GM18502 (cell line): Measurements from ENCODE around the gene BLOC1S4.

Experiments
- ATAC-seq: cut with Tn5 transposase; IDR thresholded peaks from one replicate; pipeline ENCODE4 v1.9.1; 2021; ENCODE audit warnings: mild to moderate bottlenecking; ENCODE audit not compliant: unreplicated experiment, poor library complexity

BLOC1S4 gene

DNA sequence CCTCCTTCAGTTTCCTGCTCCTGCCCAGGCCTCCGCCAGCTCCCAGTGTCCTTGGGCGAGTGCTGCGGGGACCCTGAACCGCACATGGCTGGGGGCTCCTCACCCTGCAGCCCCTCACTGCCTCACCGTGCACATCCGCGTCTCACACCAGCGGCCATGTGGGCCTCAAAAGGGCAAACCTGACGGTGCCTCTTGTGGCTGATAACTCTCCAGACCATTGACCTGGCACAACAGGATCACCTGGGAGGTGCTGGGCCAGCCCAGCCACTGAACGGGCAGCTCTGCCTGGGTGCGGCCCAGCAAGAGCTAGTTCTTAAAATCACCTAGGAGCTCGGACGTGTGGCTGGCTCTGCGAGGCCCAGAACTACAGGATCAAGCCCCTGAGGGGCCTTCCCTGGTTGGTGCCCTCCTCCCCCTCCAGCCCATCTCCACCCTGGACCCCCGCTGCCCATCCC lies 26.4 kb upstream of the BLOC1S4 start:
- no peak for ATAC-seq

DNA sequence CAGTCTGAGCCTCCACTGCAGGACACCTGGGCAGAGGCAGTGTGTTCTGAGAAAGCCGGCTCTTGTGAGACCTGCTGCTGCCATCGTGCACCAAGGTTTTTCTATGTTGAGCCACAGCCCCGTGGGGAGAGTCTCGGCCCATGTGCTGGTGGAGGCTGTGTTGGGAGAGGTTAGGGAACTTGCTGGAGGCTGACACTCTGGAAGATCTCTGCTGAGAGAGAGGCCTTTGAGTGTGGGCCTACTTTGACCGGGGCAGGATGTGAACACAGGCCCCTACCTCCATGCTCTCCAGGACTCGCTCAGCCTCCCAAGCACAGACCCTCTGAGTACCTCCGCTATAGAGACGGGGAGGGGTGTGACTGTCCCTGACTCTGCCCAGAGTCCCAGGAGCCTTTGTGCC lies 23.6 kb upstream of the BLOC1S4 start:
- ATAC-seq, result no peak

DNA sequence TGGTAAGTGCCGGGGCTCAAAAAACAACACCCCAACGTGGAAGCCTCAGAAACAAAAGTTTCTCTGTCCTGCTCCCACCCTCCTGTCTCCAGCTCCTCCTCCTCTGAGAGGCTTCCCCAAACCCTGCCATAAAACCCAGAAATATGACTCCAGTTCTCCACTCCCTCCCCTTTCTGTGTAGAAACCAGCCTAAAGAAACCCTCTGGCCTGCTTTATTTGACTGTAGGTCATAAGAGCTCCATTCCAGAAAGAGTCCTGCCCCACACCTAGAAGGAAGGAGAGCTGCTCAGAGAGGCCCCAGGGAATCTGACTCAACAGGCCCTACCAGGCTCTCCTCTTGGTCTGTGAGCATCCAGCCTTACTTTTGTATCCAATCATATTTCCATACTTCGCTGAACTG lies 23.2 kb upstream of the BLOC1S4 start:
- ATAC-seq, result no peak

DNA sequence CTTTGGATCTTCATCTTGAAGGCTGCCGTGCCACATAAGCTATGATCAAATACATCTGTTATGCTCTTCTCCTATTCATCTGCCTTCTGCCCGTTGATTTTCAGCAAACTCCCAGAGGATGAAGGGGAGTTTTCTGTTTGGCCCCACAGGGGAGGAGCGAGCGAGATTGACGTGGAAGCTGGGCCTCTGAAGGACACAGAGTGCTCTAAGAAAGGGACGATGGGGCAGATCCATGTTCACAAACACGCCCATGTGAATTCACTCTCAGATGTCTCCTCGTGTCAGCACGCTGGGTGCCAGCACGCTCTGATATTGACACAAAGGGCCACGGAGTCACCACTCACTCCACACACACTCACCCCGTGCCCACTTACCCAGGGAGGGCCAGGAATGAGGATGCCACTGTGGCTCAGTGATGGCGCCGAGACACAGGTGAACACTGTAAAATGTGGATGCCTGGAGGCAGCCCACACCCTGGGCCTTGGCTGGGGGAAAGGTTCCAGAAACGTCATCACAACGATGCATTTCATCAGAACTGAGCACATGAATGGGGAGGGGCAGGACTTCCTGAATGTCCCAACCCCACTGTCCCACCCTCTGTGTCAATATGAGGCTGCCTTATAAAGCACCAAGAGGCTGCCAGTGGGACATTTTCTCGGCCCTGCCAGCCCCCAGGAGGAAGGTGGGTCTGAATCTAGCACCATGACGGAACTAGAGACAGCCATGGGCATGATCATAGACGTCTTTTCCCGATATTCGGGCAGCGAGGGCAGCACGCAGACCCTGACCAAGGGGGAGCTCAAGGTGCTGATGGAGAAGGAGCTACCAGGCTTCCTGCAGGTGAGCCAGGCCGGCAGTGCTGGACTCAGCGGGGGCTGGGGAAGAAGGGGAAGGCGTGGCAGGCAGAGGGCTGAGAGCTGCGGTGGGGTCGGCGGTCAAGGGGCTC lies 22.5 kb upstream of the BLOC1S4 start, which contains the start of gene S100P:
Gene S100P (plus strand): TSS at position 648 of the 946 bp plus-strand sequence. CDS start 55 bp downstream, at position 703.
- ATAC-seq, result no peak

DNA sequence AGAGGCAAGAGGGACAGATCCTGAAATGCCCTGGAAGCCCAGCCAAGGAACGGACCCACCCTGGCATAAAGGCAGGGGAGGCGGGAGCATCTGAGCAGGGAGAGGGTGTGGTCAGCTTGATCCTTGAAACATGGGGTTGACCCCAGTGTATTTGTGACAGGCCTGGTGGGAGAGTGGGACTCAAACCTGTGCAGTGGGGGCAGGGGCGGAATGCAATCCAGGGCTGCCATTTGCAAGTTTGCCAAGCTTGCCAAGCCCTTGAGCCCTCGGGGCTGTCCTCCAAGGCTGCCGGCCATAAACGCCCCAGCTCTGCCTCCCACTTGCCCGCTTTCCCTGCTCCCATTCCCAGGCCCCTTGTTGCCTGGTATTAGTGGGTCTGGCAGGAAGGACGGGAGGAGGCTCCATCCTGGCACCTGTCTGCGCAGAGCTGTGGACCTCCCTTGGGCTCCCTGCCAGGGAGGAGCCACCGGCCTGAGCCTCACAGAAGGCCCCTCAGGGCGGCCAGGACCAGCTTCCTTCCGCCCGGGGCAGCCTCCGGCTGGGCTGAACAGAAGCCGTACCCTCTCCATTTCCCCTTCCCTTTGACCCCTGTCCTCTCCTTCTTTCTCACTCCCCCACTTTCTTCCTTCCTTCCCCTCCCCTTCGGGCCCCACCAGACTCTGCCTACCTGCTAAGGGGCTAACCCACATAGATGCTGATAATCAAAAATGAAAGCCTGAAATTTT lies 21.6 kb upstream of the BLOC1S4 start:
- no peak for ATAC-seq

DNA sequence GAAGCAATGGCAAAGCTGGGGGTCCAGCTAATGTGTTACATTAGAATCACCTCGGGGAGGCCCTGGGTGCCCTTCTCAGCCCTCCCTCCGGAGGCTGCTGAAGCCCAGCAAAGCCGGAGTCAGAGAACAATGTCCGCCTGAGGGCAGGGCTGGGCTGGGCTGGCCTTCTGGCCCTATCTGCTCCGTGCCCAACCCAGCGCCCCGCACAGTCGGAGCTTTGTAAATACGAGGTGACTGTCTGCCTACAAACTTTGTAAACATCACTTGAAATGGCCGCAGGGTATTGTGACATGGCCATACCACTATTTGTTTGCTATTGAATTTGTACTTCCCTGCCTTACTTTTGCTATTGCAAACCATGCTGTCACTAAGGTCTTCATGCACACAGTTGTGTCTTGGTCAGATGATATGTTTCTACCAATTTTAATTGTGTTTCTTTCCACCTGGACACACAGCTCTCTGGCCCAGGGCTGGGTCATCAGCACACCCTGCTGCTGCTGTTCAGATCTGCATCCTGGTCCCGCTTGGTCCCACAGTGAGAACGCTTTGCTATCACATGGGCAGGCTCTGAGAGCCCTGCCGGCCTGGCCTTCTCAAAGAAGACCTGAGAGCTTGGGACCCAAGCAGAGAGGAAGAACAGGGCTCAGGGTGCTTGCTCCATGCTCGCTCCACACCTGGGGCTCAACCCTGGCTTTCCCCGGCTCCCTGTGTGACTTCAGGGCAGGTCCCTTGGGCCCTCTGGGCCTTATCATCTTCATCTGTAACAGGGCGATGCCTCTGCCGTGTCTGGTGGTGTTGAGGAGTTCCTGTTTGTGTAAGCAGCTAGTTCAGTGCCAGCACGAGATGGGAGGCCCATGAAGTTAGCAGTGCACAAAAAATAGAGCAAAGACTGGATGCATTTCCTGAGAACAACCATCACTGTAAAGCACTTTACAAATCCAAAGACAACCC lies 20.0 kb upstream of the BLOC1S4 start:
- ATAC-seq, result no peak

DNA sequence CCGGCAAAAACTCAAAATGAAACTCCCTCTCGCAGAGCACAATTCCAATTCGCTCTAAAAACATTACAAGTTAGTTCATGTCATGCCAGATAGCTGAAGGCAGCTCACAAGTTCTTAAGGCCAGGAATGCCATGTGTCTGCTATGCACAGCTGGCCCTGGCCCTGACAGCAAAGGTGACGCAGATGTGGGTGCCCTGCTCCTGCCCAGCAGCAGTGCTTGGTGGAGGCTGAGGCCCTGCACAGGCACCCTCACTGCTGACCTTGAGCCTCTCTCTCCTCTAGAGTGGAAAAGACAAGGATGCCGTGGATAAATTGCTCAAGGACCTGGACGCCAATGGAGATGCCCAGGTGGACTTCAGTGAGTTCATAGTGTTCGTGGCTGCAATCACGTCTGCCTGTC lies 19.4 kb upstream of the BLOC1S4 start:
- no peak for ATAC-seq

DNA sequence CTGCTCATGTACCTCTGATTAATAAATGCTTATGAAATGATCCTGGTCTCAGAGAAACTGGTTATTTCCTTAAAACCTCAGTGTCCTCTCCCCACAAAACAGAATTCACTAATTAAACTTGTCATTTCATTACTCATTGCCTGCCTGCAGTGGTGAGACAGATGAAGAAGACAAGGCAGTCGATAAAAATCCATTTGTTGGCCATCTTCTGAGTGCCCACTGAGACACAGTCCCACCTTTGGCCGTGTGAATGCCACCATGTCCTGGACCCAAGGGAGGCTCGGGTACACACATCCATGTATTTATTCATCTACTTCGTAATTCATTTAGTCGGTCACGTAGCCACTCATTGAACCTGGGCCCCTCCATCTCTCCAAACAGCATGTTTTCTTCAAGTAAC lies 18.8 kb upstream of the BLOC1S4 start:
- ATAC-seq, result no peak

DNA sequence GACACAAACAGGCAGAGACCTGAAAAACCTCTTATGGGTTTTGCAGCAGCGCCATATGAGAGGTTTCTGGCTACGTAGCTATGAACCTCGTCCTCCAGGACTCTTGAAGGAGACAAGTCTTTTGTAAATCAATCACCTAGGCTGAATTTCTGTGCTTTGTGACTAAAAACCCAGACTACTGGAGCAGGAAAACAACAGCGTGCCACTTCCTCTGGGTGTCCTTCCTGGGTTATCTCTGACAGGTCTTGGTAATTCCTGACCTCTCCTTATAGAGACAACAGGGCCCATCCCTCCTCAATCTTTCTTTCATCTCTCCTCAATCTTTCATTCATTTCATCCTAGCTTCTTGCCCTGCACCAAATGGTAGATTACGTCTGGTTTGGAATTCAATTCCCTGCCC lies 16.6 kb upstream of the BLOC1S4 start:
- ATAC-seq, result no peak

DNA sequence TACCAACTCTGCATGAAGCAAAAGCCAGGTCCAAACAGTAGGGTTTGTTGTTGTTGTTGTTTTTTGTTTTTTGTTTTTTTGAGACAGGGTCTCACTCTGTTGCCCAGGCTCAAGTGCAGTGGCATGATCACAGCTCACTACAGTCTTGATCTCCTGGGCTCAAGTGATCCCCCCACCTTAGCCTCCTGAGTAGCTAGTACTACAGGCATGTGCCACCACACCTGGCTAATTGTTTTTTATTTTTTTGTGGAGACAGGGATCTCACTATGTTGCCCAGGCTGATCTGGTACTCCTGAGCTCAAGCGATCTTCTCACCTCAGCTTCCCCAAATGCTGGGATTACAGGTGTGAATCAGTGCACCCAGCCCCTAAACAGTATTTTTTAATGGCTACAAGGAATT lies 16.1 kb upstream of the BLOC1S4 start:
- no peak for ATAC-seq

DNA sequence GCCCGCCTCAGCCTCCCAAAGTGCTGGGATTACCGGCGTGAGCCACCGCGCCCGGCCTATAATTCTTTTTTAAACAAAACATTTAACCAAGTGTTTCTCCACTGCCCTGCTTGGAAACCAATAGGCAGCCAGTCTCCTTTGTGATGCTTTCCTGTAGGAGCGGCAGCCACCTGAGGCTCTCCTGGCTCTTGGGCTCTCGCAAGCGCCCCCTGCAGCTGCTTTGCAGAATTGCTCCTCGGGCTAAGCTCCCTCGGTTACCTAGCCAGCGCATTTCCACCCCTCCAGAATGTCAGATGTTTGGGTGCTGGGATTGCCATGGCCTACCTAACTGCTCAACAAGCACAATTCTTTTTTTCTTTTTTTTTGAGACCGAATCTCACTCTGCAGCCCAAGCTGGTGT lies 14.6 kb upstream of the BLOC1S4 start:
- ATAC-seq, result no peak

DNA sequence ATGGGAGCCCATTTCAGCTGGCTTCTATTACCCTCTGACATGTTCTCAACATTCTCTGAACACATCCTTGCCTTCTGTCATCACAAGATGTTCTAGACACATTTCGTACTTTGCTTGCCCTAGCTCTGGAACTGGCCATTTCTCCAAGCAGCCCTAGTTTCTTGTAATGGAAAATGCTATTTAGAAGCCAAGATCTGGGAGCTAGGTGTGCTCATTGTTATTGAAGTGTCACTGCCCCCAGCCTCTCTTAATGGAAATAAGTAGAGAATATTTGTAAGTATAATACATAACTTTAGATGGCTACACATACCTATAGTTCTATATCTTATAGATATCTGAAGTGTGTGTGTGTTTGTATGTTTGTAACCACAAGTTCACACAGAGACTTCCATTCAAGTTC lies 13.2 kb upstream of the BLOC1S4 start:
- no peak for ATAC-seq

DNA sequence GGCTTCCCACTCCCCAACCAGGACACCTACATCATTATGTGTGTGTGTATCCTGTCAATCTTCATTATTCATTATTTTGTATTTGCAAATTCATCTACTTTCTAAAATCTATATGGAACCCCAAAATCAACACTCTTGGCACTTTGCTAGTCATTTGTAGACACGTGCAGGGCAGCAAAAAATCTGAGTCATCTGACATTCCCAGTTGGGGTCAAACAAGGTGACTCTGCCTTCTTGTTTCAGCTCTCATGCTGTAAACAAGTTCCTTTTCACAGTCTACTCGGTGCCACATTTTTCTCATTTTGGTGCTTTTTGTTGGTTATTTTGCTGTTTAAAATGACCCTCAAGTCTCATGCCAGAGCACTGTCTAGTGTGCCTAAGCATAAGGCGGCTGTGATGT lies 12.2 kb upstream of the BLOC1S4 start:
- no peak for ATAC-seq

DNA sequence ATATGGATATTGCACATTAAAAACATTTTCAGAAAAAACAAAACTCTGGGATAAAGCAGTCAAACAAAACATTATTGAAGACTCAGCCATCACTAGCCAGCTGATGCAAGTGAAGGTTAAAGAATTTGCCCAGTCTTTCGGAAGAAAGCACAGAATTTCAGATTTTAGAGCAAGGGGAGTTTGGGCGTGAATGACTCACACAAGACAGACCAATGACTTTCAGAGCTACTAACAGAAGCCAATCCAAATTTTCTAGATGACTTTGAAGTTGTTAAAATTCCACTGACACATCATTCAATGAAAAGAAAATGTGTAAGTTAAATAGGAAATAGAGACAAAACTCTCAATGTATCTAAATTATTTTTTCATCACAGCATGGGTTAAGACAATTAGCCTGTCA lies 10.3 kb upstream of the BLOC1S4 start:
- no peak for ATAC-seq

DNA sequence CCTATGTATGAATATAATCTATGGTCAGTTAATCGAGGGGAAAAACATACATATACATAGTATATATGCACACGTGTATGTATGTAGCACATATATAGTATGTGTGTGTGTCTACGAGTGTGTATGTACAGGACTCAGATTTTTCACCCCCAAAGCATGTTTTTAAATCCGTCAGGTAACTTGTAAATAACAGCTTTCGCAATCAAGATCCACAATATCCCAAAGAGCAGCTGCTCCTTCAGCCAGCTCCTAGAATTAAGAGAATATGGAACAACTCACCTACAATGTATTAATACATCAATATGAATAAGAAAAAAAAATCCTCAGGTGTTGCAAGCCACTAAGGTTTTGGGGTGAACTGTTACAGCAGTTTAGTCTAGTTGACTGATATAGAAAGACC lies 9.8 kb upstream of the BLOC1S4 start:
- no peak for ATAC-seq

DNA sequence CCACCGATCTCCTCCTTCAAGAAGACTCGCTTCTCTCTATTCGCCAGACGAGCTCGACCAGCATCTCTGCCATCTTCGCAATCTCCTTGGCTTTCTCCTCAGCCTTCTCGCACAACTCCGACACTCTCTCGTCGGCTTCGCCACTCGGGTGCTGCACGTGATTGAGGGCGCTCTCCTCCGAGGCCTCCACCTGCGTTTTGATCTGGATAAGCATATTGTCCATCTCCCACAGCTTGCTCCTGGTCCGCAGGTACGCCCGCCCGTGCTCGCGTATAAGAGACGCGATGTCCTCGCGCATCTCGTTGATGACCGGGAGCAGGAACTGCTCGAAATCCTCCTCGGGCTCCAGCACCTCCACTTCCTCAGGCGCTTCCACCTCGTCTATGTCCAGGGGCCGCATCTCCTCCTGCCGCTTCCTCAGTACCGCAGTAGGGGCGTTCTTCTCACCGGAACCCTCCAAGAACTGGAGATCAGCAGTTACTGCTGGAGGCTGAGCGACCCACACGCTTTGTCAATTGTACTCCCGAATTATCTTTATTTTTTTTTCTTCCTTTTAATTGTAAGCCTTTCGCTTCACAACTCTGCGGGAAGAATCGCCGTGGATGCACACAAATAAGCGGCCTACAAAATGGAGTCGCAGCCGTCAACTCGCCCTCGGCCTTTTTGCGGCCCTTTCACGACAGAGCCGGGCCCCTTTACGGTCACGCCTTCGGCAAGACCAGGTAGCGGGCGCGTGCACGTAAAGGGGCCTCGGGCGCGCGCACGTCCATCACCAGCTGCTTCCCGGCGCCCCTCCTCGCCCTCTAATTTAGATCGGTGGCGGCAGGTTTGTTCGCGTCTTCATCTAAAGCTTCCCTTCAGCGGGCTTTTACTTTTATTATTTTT lies 6.5 kb upstream of the BLOC1S4 start, which contains the start of gene MRFAP1L1:
Gene MRFAP1L1 (minus strand): TSS at position 636 of the 885 bp plus-strand sequence. CDS start 236 bp downstream, at position 400.
- peak; percentile 78 for ATAC-seq

DNA sequence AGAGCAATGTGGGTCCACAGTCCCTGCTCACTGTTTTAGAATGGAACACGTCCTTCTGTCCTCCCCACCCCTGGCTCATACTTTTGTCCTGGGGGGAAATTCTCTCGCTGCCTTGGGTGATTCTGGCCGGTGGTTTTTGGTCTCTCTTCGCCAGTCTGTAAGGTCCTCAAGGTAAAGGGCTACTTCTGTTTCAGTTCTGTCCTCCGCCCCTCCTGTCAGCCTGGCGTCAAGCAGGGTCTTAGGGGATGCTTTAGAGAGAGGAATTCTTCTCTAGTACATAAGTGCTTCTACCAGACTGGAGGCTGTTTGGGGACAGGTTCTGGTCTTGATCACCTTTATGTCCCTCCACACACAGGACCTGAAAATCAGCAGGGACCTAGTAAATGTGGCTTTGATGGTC lies 5.7 kb upstream of the BLOC1S4 start:
- no peak for ATAC-seq

DNA sequence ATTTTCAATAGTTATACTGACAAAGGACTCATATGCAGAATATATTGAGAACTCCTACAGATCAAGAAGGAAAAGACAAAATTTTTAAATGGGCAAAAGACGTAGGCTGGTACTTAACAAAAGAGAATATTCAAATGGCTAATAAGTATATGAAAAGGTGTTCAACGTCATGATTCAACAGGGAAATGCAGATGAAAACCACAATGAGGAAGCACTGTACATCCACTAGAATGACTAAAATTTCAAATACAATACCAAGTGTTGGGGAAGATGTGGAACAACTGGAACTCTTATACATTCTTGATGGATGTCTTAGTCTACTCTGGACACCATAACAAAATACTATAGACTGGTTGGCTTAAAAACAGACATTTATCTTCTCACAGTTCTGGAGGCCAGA lies 5.0 kb upstream of the BLOC1S4 start:
- no peak for ATAC-seq

DNA sequence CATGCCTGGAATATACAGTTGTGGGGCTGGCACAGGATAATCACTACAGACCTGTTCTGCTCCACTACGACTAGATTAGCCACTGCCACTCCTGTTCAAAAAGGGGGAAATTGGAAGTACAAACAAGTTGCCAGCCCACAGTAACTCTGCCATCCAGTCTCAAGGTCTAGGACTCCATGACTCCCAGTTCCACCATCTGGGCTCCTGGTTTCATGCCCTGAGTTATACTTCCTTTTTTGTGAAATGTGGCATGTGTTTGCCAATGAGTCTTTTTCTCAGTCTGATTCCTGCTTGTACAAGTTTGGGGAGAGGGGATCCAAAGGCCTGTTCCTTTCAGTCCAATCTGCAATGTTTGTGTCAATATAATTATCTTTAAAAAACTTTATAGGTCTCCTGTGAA lies 1.0 kb upstream of the BLOC1S4 start:
- no peak for ATAC-seq
